ENCODE data around the gene TMX1.

Gene TMX1

DNA sequence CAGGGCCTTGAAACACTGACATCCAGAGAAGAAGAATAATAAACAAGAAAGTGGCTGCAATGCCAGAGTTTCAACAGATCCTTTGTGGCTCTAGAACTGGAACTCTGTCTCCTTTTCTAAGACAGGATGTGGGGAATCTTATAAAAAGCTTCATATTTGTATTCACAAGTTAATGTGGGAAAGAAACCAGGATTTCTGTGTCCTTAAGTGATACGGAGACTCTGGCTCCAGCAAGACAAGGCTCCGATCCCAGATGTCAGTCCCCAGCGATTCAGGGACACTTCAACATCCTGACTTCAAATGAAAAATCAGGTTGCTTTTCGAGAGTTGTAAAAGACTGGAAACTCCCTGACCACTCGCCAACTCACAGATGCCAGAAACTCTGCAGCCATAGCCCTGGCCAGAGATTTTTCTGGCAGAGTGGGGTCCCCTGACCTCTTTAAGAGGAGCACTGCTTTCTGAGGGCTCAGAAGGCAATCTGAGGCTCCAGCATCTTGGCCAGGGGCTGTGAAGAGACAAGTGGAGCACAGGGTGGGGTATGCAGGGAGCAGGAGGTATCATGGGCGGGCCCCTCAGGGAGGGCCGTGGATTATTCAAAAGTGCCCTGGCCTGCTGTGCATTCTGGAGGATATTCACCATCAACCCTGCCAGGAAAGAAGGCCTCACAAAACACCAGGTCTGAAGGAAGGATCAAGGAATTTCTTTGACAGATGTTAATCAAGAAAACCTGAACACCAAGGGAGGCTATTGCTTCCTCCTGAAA, 53.3 kb downstream of the TMX1 start:
- in situ Hi-C loops (cut with MboI; ENCODE audit: low sequenced_read_pairs): no loop called here

- in situ Hi-C loops (cut with MboI; ENCODE audit: low sequenced_read_pairs): no loop called here
Observed at GRCh38 chr14:51293912-51294389, 53.9 kb downstream of the TMX1 start.

- in situ Hi-C loops (cut with MboI; ENCODE audit: low sequenced_read_pairs): no loop called here
Observed at GRCh38 chr14:51294951-51295525, 55.0 kb downstream of the TMX1 start.

GRCh38 chr14:51295646-51296263, 55.7 kb downstream of the TMX1 start:
- in situ Hi-C loops (cut with MboI; ENCODE audit: low sequenced_read_pairs): no loop called here

DNA sequence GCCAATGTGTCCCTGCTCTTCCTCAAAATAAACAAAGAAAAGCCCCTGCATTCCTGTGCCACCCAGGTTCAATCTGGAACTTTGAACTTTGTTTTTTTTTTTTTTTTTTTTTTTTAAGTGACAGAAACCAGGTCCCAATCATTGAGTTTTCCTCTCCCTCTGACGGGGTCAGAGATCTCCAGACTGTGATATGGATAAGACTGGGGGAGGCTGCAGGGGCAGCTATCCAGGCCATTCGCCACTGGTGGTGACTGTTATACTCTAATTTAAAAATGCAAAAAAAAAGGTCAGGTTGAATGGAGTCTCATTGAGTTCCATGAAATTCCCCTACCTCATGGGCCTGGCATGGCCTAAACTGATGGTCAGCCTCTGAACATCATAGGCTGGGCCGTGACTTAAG, 57.0 kb downstream of the TMX1 start:
- in situ Hi-C loops (cut with MboI; ENCODE audit: low sequenced_read_pairs): no loop called here

GRCh38 chr14:51298895-51299294, 58.8 kb downstream of the TMX1 start:
- in situ Hi-C loops (cut with MboI; ENCODE audit: low sequenced_read_pairs): no loop called here

DNA sequence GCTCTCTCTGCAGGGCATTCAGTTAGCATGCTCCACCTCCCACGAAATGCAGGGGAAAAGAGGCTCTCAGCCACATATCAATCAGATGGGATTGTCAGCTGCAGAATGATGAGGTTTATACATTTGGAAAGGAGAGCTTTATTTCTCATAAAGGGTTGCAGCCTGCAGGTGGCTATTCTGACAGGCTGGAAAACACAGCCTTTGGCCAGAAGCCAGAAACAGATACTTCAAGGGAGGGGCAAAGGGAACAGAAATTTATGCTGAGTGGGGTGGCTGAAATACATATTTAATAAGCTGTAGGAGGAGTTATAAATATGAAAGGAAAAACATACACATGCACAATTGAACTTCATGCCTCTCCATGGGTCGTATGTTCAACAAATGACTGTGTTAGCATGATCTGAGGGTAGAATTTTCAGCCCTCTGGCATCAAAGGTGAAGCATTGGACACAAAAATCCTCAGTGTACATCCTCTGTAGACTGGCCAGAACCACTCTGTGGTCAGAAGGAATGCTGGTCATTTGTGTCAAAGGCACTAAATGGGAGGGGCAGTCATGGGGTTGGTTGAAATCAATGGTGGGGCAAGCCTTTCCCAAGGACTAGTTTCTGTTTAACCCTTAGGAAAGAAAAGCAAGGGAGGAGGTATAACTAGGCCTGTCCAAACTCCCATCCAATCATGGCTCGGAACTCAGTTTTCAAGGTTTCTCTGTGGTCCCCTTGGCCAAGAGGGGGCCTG, 62.4 kb downstream of the TMX1 start:
- in situ Hi-C loops (cut with MboI; ENCODE audit: low sequenced_read_pairs): no loop called here

GRCh38 chr14:51304438-51304837, 64.4 kb downstream of the TMX1 start:
- in situ Hi-C loops (cut with MboI; ENCODE audit: low sequenced_read_pairs): no loop called here

DNA sequence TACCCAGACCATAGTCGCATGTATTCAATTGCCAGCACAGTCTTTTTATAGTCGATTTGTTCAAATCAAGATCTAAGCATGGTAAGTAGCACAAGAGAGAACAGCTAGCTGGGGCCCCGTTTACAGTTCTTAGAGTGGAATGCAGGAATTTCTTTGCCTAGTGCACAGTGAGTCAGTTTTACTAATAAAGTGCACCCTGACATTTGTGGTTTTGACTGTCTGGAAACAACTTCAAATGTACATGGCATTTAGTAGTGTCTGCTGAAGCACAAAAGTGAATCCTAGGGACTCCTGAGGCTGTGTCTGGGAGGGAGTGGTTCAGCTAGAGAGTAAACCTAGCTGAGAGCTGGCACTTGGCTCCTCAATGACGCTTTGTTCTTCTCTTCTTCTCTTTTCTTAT, 64.9 kb downstream of the TMX1 start:
- in situ Hi-C loops (cut with MboI; ENCODE audit: low sequenced_read_pairs): no loop called here

- in situ Hi-C loops (cut with MboI; ENCODE audit: low sequenced_read_pairs): no loop called here
Observed at GRCh38 chr14:51305751-51306150, 65.7 kb downstream of the TMX1 start.
